NB4 (cell line): ENCODE results near the gene ZFP36L1.

Experiments used
- DNase-seq: peaks from one replicate; pipeline ENCODE4 v3.0.0; 2010; ENCODE audit warnings: low read depth
- H3K4me3 ChIP-seq: one replicate; pipeline ENCODE4 v1.5.1; 2011; ENCODE audit warnings: mild to moderate bottlenecking, low read depth, low read length, moderate library complexity
- MYC ChIP-seq: IDR thresholded peaks from 2 replicates; pipeline ENCODE4 v1.6.1; 2011; ENCODE audit warnings: low read depth, low read length
- POLR2A ChIP-seq: IDR thresholded peaks from 2 replicates; pipeline ENCODE4 v1.6.1; 2011; ENCODE audit warnings: mild to moderate bottlenecking; ENCODE audit not compliant: insufficient read length; ENCODE audit errors: extremely low read depth
- TF ChIP-seq, protein P1 (sequence below): IDR thresholded peaks from 2 replicates; pipeline ENCODE4 v1.6.1; 2011; ENCODE audit warnings: low read depth, low read length
- TF ChIP-seq, protein P2 (sequence below): IDR thresholded peaks from one replicate; pipeline ENCODE4 v1.5.1; 2012; ENCODE audit warnings: low read depth, low read length

Gene ZFP36L1

DNA sequence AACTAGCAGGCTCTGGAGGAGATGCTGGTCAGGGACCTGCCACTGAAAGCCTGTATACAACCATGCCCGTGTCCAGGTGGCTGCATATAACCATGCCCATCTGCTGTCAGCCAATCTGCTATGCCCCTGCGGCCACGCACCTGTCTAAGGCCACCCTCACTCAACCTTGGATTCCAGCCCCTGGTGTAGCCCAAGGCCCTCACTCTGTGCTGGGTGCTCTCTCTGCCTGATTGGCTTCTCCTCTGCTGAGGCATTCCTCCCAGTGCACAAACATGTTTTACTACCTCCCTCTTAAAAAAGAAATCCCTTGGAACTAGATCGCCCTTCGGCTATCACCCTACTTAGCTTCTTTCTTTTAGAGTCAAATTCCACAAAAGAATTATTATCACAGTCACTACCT lies 45.5 kb downstream of the ZFP36L1 start:
- H3K4me3 ChIP-seq, result no peak overlapping the region
- DNase-seq, result no peak
- TF ChIP-seq, protein P1, sequence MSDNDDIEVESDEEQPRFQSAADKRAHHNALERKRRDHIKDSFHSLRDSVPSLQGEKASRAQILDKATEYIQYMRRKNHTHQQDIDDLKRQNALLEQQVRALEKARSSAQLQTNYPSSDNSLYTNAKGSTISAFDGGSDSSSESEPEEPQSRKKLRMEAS, result no peak
- TF ChIP-seq, protein P2, sequence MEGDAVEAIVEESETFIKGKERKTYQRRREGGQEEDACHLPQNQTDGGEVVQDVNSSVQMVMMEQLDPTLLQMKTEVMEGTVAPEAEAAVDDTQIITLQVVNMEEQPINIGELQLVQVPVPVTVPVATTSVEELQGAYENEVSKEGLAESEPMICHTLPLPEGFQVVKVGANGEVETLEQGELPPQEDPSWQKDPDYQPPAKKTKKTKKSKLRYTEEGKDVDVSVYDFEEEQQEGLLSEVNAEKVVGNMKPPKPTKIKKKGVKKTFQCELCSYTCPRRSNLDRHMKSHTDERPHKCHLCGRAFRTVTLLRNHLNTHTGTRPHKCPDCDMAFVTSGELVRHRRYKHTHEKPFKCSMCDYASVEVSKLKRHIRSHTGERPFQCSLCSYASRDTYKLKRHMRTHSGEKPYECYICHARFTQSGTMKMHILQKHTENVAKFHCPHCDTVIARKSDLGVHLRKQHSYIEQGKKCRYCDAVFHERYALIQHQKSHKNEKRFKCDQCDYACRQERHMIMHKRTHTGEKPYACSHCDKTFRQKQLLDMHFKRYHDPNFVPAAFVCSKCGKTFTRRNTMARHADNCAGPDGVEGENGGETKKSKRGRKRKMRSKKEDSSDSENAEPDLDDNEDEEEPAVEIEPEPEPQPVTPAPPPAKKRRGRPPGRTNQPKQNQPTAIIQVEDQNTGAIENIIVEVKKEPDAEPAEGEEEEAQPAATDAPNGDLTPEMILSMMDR, result no peak
- TF ChIP-seq POLR2A (no peak), MYC (no peak)

DNA sequence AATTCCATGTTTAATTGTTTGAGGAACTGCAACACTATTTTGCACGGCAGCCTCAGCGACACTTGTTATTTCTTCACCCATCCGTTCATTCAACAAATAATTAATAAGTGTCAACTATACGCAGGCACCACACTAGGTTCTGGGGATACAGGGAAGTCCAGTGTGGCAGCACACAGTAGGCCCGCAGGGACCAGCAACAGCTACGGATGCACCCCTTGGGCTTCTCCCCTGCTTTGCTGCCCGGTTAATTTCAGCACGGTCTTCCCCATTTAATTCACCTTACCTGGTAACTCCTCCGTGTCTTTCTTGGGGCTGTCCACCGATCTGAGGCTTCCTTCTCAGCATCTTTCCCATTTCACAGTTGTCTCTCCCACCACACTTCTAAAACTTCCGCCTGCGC lies 48.3 kb downstream of the ZFP36L1 start:
- TF ChIP-seq, protein P2, result no peak
- TF ChIP-seq, protein P1, result no peak
- TF ChIP-seq MYC (no peak), POLR2A (no peak)
- H3K4me3 ChIP-seq, result no peak overlapping the region
- DNase-seq, result no peak

DNA sequence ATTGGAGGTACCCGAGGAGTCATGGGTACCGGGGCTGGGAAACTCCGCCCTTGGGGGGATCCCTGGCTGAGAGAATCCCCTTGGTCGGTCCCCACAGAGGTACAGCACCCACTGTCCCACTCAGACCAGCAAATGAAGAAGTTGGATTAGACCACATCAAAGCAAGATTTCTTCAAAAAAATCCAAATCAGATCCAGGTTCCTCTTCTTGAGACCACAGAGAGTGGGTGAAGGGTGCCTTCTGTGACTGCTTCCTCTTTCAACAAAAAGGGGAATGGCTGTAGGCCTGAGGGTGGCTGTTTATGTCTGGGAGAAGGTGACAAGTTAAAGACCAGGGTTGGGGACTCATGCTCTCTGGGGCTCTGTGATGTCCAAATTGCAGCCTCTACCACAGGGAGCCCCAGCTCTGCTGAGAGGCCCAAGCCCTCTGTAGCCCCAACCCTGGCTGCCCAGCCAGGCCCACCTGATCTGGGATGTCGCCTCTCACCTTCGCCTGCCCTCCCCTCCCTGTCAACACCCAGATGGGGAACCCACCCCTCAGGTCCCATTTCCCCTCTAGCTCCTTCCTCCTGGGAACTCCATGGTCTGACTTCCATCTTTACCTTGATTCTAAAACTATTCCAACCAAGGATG lies 50.9 kb downstream of the ZFP36L1 start:
- DNase-seq, result peak; percentile 88
- TF ChIP-seq MYC, result peak; percentile 44; the same call in 1 of the 2 replicates
- TF ChIP-seq, protein P2, result no peak
- TF ChIP-seq, protein P1, result peak; percentile 45; the same call in 1 of the 2 replicates
- no peak for TF ChIP-seq POLR2A
- no peak overlapping the region for H3K4me3 ChIP-seq

DNA sequence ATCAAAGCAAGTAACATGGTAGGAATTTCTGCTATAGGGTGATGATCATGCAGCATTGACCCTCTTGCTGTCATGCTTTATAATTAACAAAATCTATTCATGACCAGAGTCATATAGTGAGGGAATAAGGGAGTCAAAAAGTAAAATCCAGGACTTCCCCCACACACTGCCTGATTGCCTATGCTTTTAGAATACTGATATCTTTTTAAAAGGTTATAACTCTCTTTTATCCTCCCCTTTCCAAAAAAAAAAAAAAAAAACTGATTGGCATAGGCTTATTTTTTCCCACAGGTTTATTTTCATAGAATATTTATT lies 51.4 kb downstream of the ZFP36L1 start:
- DNase-seq, result no peak
- TF ChIP-seq, protein P2, result no peak
- TF ChIP-seq, protein P1, result no peak
- TF ChIP-seq MYC (no peak), POLR2A (no peak)
- no peak overlapping the region for H3K4me3 ChIP-seq

DNA sequence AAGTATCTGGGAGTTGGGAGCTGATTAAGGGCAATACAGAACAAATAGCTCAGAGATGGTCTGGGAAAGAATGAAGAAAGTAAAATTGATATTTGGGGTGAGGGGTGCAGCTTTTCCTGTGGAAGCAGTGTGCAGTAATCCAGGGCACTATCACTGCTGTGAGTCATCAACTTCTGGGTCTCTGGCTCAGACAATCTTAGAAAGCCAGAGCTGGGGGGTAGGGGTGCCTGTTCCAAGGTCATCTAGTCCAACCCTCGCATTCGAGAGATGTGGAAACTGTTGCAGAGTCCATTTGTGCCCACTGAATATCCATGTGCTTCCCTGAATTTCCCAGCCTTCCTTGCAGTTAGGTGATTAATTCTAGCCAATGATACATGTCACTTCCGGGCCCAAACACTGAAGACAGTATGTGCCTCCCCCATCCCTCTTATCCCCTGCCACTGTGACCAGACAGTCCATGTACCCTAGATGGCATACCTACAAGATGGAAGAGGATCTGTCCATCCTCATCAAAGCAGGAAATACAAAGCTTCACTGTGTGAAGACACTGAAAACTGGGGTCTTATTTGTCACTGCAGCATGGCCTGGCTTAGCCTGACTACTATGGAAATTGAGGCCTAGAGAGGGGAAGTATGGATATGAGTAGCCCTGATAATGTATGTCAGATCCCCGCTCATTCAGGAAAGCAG lies 51.9 kb downstream of the ZFP36L1 start:
- no peak for DNase-seq
- TF ChIP-seq, protein P2, result no peak
- TF ChIP-seq MYC, result no peak
- no peak for TF ChIP-seq POLR2A
- TF ChIP-seq, protein P1, result no peak
- no peak overlapping the region for H3K4me3 ChIP-seq
